Measurements from ENCODE around the gene ZBTB22.

DNA sequence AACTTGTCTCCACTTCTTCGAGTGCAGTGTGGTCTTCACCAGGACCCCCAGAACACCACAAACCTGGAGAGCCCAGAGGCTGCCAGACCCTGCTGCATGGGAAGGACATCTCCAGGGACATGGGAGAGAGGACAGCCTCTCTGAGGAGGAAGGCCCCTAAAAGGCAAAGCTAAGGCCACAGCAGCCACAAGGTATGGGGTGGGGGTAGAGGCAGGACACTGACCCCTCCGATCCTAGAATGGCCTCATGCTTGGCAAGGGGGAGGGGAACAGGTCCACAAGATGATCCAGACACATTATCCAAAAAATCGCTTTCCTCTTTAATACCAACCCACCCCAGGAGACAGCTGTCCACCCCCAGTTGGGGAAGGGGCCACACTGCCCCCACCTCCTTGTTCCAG lies 38.7 kb downstream of the ZBTB22 start:
- TF ChIP-seq, protein P1, sequence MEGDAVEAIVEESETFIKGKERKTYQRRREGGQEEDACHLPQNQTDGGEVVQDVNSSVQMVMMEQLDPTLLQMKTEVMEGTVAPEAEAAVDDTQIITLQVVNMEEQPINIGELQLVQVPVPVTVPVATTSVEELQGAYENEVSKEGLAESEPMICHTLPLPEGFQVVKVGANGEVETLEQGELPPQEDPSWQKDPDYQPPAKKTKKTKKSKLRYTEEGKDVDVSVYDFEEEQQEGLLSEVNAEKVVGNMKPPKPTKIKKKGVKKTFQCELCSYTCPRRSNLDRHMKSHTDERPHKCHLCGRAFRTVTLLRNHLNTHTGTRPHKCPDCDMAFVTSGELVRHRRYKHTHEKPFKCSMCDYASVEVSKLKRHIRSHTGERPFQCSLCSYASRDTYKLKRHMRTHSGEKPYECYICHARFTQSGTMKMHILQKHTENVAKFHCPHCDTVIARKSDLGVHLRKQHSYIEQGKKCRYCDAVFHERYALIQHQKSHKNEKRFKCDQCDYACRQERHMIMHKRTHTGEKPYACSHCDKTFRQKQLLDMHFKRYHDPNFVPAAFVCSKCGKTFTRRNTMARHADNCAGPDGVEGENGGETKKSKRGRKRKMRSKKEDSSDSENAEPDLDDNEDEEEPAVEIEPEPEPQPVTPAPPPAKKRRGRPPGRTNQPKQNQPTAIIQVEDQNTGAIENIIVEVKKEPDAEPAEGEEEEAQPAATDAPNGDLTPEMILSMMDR (IDR thresholded peaks at IDR 0.05; ENCODE audit: poor library complexity, severe bottlenecking), result no peak
- TF ChIP-seq SMC3 (conservative IDR thresholded peaks at IDR 0.05; ENCODE audit: poor library complexity), result no peak
- no peak for TF ChIP-seq POLR2AphosphoS5 (IDR thresholded peaks at IDR 0.05)
- TF ChIP-seq RAD21 (conservative IDR thresholded peaks at IDR 0.05), result no peak
- TF ChIP-seq EP300 (conservative IDR thresholded peaks at IDR 0.05; ENCODE audit: poor library complexity, severe bottlenecking), result no peak
- no peak for TF ChIP-seq TAF1 (IDR thresholded peaks at IDR 0.05; ENCODE audit: low read depth)
- TF ChIP-seq EZH2 (IDR thresholded peaks at IDR 0.05; ENCODE audit: borderline replicate concordance, insufficient read depth, low read length, poor library complexity, severe bottlenecking), result no peak
- TF ChIP-seq MXI1 (conservative IDR thresholded peaks at IDR 0.05; ENCODE audit: poor library complexity, severe bottlenecking), result no peak
- TF ChIP-seq, protein P2, sequence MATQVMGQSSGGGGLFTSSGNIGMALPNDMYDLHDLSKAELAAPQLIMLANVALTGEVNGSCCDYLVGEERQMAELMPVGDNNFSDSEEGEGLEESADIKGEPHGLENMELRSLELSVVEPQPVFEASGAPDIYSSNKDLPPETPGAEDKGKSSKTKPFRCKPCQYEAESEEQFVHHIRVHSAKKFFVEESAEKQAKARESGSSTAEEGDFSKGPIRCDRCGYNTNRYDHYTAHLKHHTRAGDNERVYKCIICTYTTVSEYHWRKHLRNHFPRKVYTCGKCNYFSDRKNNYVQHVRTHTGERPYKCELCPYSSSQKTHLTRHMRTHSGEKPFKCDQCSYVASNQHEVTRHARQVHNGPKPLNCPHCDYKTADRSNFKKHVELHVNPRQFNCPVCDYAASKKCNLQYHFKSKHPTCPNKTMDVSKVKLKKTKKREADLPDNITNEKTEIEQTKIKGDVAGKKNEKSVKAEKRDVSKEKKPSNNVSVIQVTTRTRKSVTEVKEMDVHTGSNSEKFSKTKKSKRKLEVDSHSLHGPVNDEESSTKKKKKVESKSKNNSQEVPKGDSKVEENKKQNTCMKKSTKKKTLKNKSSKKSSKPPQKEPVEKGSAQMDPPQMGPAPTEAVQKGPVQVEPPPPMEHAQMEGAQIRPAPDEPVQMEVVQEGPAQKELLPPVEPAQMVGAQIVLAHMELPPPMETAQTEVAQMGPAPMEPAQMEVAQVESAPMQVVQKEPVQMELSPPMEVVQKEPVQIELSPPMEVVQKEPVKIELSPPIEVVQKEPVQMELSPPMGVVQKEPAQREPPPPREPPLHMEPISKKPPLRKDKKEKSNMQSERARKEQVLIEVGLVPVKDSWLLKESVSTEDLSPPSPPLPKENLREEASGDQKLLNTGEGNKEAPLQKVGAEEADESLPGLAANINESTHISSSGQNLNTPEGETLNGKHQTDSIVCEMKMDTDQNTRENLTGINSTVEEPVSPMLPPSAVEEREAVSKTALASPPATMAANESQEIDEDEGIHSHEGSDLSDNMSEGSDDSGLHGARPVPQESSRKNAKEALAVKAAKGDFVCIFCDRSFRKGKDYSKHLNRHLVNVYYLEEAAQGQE (IDR thresholded peaks at IDR 0.05; ENCODE audit: borderline replicate concordance), result no peak
